Omental fat pad (tissue), 4 donors: Measurements from ENCODE around the gene CRYBB1. TPM values are rescaled to one million over a fixed set of nuclear protein-coding genes. Genes with fewer than 3 reads are reported as not detected.

Experiments
- ATAC-seq: fragments of 150-250 bp; one replicate; pipeline ENCODE4 v1.9.1; 2016; ENCODE audit warnings: mild to moderate bottlenecking, moderate library complexity; ENCODE audit not compliant: low FRiP score
- DNase-seq: peaks from one replicate; pipeline ENCODE4 v3.0.0-alpha.2; 2019; ENCODE audit warnings: low spot score
- total RNA-seq, 4 donors: library from RNA; depleted of rRNA; stranded (reverse); fragments of >200 nt; gene quantifications; one replicate each; pipeline ENCODE4 v1.1.0, GENCODE V29; 2016
- TF ChIP-seq, protein P1 (sequence below), 3 donors: fragments of 450-650 bp; IDR thresholded peaks; one replicate each; pipeline ENCODE4 v1.5.1; 2016 to 2017; ENCODE audit warnings: antibody characterized with exemption in 3 of 3, mild to moderate bottlenecking in 3 of 3, moderate library complexity in 2 of 3

The CRYBB1 gene
- total RNA-seq, 4 donors from 2014 or later, result 0.96 to 2.2 (median 1.9) TPM

DNA sequence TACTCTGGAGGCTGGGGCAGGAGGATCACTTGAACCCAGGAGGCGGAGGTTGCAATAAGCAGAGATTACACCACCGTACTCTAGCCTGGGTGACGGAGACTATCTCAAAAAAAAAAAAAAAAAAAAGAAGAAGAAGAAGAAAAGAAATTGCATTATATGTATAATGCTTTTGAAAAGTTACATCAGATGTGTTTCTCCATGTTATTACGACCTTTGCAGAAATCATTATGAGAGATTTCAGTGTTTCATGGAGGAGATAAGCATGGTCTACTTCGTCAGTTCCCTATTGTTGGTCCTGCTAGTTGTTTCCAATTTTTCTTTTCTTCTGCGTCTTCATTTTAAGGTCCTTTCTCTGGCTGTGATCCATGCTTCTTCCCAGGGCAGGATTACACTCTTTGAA, 42.5 kb upstream of the CRYBB1 start:
- ATAC-seq (no peak), DNase-seq (no peak)
- TF ChIP-seq, protein P1, sequence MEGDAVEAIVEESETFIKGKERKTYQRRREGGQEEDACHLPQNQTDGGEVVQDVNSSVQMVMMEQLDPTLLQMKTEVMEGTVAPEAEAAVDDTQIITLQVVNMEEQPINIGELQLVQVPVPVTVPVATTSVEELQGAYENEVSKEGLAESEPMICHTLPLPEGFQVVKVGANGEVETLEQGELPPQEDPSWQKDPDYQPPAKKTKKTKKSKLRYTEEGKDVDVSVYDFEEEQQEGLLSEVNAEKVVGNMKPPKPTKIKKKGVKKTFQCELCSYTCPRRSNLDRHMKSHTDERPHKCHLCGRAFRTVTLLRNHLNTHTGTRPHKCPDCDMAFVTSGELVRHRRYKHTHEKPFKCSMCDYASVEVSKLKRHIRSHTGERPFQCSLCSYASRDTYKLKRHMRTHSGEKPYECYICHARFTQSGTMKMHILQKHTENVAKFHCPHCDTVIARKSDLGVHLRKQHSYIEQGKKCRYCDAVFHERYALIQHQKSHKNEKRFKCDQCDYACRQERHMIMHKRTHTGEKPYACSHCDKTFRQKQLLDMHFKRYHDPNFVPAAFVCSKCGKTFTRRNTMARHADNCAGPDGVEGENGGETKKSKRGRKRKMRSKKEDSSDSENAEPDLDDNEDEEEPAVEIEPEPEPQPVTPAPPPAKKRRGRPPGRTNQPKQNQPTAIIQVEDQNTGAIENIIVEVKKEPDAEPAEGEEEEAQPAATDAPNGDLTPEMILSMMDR (IDR thresholded peaks at IDR 0.05), result no peak

DNA sequence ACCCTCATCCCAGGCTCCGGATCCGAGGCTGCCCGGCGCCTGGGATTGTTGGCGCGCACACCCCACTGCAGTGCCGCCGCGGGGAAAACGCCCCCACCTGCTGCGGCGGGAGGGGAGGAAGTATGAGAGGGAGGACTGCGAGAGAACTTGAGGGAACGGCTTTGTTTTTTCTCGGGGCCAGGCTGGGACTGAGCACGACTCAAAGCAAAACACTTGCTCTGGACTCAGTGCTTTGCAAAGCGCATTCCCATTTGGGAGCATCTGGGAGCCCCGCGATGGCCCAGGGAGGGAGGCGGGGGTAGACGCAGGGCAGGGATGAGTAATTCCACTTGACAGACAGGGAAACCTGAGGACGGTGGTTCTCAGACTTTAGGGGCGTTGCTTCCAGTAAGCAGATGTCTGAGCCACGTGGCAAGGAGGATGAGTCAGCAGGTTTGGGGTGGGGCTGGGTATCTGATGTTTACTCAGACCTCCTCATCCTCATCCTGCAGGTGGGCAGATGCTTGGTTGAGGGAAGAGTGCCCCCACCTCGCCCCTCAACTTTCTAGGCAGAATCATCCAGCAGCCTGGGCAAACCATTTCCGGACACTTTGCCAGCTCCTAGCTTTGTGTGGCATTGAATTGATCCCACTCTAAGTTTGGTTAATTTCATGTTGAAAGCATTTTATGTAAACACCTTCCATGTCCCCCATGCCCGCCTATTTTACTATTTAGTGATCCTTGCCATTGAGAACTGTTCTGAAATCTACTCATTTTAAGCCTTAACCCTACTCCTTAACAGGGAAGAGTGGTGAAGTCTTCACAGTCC, 41.0 kb upstream of the CRYBB1 start:
- DNase-seq (peak; percentile 85), ATAC-seq (peak; percentile 90)
- TF ChIP-seq, protein P1 (IDR thresholded peaks at IDR 0.05), result no peak

DNA sequence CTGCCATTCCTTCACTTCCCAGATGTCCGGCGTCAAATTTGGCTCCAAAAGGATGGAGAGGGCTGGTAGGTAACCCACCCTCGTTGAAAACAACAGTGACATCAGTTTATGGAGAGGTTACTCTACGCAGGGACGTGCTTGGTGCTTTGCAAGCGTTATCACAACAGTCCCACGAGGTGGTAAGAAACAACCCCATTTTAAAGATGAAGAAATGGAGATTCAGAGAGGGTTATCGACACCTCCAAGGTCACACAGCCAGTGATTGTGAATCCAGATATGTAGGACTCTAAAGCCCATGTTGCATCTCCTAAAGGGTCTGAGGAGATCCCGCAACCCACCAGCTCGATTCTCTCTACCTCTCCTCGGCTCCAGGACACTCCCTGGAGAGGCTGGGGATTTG, 40.3 kb upstream of the CRYBB1 start:
- TF ChIP-seq, protein P1 (IDR thresholded peaks at IDR 0.05), result no peak
- peak; percentile 2 for ATAC-seq
- no peak for DNase-seq

DNA sequence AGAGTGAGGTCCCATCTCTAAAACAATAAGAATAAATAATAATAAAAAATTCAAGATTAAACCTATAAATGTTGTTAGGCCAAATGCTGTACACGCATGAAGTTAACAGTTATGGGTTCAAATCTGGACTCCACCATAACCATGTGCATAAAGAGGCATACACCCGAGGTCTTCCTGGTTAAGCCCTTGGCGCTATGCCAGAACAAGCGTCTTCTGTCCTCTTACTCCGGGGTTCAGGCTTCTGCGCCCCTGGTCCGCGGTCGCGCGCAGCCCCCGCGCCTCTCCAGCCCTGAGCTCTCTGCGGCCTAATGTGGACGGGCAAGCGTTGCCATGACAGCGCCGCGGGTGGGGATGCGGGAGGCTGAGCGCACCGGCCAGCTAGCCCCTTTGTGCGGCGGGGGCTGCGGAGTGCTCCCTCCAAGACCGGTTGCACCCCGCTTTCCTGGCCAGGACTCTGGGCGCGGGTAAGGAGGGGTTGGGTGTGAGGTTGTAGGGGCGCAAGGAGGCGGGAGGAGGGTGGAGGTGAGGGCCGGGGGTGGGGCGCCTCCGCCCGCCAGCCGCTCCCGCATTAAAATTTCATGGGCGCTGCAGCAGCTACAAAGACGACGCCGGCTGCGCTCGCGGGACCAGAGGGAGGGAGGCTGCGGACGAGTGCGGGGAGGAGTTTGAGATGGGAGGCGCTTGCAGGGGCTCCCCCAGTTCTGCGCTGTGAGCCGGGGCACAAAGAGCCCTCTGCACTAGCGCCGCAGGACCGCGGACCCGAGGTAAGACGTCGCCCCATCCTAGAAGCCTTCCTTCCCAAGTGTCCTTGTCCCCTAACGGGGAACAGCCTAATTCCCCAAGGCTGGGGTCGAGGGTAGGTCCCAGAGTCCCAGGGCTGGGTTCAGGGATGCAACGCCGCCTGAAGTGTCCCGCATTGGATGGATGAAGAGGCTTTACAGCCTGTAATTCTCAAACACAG, 39.3 kb upstream of the CRYBB1 start, which contains the start of gene MIAT:
MIAT (plus strand) TSS at position 698 of the 961 bp plus-strand sequence.
- DNase-seq (no peak), ATAC-seq (peak; percentile 21)
- TF ChIP-seq, protein P1 (IDR thresholded peaks at IDR 0.05), result no peak

DNA sequence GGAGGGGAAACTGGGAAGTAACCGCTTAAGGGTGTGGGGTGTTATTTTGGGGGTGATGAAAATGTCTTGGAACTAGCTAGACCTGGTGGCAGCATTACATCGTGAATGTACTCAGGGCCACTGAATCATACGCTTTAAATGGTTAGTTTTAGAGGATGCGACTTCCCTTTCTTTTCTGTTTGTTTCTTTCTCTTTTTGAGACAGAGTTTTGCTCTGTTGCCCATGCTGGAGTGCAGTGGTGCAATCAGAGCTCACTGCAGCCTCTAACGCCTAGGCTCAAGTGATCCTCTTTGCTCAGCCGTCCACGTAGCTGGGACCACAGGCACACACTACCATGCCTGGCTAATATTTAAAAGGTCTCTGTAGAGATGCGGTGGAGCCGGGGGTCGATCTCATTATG, 34.0 kb upstream of the CRYBB1 start:
- ATAC-seq (no peak), DNase-seq (no peak)
- TF ChIP-seq, protein P1 (IDR thresholded peaks at IDR 0.05), result no peak

DNA sequence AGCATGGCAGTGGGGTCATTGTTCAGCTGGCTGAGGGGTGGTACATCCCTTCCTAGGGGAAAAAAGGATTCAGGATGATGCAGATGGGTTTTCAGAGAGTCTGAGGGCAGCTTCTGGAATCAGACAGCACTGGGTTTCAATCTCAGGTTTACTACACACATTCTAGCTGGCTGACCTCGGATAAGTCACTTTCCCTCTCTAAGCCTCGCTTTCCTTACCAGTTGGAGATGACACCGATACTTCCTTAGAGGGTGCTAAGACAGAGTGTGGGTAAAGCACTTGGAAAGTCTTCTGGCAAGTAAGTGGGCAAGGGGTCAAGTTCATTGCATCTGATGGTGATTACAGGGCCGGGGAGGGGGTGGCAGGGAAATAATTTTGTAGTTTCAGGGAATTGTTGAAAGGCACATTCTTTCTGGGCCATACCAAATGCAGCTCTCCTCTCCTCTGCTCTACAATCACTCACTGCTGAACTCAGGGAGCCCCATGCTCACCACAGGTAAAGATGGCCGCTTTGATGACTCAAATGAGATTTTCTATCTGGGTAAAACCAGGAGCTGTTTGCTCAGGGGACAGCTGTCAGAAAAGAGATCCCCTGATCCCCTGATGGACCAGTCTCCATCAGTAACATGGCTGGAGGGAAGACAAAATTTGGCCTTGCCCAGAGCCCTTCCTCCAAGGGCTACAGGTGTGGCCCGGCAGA, 33.0 kb upstream of the CRYBB1 start:
- ATAC-seq, result no peak
- TF ChIP-seq, protein P1 (IDR thresholded peaks at IDR 0.05), result no peak
- no peak for DNase-seq
